Ascending aorta (tissue), 2 donors: ENCODE data around the gene PPP6R3. TPM values are rescaled to one million over a fixed set of nuclear protein-coding genes. Genes with fewer than 3 reads are reported as not detected.

ENCODE experiments used
- DNase-seq, 2 donors: peaks; one replicate each; pipeline ENCODE4 v3.0.0-alpha.2; 2019; ENCODE audit warnings: low spot score in 2 of 2
- H3K27ac ChIP-seq, 2 donors: fragments of 200-600 bp; sonication (generic); one replicate each; pipeline ENCODE4 v1.5.1; 2016 to 2017; ENCODE audit warnings: mild to moderate bottlenecking in 1 of 2
- H3K27me3 ChIP-seq: fragments of 200-600 bp; sonication (generic); one replicate; pipeline ENCODE4 v1.5.1; 2017
- H3K36me3 ChIP-seq, 2 donors: fragments of 200-600 bp; sonication (generic); one replicate each; pipeline ENCODE4 v1.5.1; 2016
- H3K4me1 ChIP-seq, 2 donors: fragments of 200-600 bp; sonication (generic); one replicate each; pipeline ENCODE4 v1.5.1; 2016 to 2017; ENCODE audit warnings: mild to moderate bottlenecking in 1 of 2
- H3K4me3 ChIP-seq, 2 donors: fragments of 200-600 bp; sonication (generic); one replicate each; pipeline ENCODE4 v1.5.1; 2016 to 2017; ENCODE audit warnings: mild to moderate bottlenecking in 1 of 2
- H3K9me3 ChIP-seq, 2 donors: fragments of 200-600 bp; sonication (generic); one replicate each; pipeline ENCODE4 v1.5.1; 2016
- CTCF ChIP-seq, 3 experiments: fragments of 200-600 bp in 2 of 3; fragments of 450-650 bp in 1 of 3; sonication (generic) in 2 of 3; IDR thresholded peaks; one replicate each; pipeline ENCODE4 v1.5.1; 2016 to 2019; ENCODE audit warnings: antibody characterized with exemption in 3 of 3, mild to moderate bottlenecking in 1 of 3, moderate library complexity in 1 of 3
- intact Hi-C: fragments of 100-400 bp; cut with DNase I; formaldehyde crosslinking; loops from one replicate; pipeline ENCODE4 v1.15.1; 2023
- total RNA-seq: library from RNA; depleted of rRNA; stranded (reverse); fragments of >200 nt; gene quantifications from one replicate; pipeline ENCODE4 v1.1.0, GENCODE V29; 2016

Gene PPP6R3
- total RNA-seq, 1 donor from 2014 or later = 94.7 TPM

DNA sequence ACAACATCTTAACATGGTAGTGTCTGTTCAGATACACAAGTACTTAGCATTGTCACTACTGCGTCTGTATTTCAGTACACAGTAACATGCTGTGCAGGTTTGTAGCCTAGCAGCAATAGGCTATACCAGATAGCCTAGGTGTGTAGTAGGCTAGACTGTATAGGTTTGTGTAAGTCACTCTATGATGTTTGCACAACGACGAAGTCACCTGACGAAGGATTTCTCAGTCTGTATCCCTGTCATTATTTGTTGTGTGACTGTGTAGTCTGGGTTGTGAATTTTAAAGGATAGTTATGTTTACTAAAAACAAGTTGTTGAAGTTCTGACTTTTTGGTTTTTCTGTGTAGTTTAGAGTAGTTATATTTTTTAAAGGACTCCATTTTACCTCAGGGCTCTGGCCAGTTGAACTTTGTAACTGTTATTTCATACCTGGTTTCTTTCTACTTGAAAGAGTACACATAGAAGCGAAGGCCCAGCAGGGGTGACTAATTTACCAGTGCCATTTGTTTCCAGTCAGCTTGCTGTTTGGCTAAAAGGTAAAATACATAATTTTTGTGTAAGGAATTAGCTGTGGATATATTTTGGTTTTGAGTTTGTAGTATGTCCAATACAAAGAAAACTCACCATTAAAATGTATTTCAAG is 72.3 kb downstream of the PPP6R3 start:
- DNase-seq = no peak
- Histone ChIP-seq H3K27me3 (no peaks in the 10 kb centered on the region), H3K4me3 (no peak overlapping the region), H3K9me3 (no peaks in the 10 kb centered on the region), H3K36me3 (peaks cover 0 to 10% of the 10 kb centered on the region in 2 donors), H3K4me1 (peaks cover 0 to 5% of the 10 kb centered on the region in 2 donors), H3K27ac (no peak overlapping the region)
- no peak for TF ChIP-seq CTCF (IDR thresholded peaks at IDR 0.05)
- intact Hi-C loops = no loop called here

- no peak for DNase-seq
- no peaks in the 10 kb centered on the region for H3K27me3 ChIP-seq
- H3K36me3 ChIP-seq = peaks cover 11% of the 10 kb centered on the region in 2 donors
- no peaks in the 10 kb centered on the region for H3K9me3 ChIP-seq
- H3K4me3 ChIP-seq = no peak overlapping the region
- H3K27ac ChIP-seq = no peak overlapping the region
- intact Hi-C loops = no loop called here
- no peak for TF ChIP-seq CTCF (IDR thresholded peaks at IDR 0.05)
- peaks cover 0 to 5% of the 10 kb centered on the region in 2 donors for H3K4me1 ChIP-seq
These were observed 73.4 kb downstream of the PPP6R3 start for GRCh38 chr11:68533945-68534344.

GRCh38 chr11:68535098-68535497 is 74.5 kb downstream of the PPP6R3 start:
- H3K4me1 ChIP-seq = peaks cover 0 to 5% of the 10 kb centered on the region in 2 donors
- peaks cover 14 to 21% of the 10 kb centered on the region in 2 donors for H3K36me3 ChIP-seq
- no peak for DNase-seq
- intact Hi-C loops = no loop called here
- no peaks in the 10 kb centered on the region for H3K9me3 ChIP-seq
- no peak overlapping the region for H3K27ac ChIP-seq
- no peak for TF ChIP-seq CTCF (IDR thresholded peaks at IDR 0.05)
- no peak overlapping the region for H3K4me3 ChIP-seq
- no peaks in the 10 kb centered on the region for H3K27me3 ChIP-seq

- Histone ChIP-seq H3K4me1 (peaks cover 0 to 5% of the 10 kb centered on the region in 2 donors), H3K27ac (no peak overlapping the region), H3K9me3 (no peaks in the 10 kb centered on the region), H3K27me3 (no peaks in the 10 kb centered on the region), H3K4me3 (no peak overlapping the region), H3K36me3 (peaks cover 14 to 29% of the 10 kb centered on the region in 2 donors)
- no peak for TF ChIP-seq CTCF (IDR thresholded peaks at IDR 0.05)
- DNase-seq = no peak
- intact Hi-C loops = no loop called here
These were observed 76.2 kb downstream of the PPP6R3 start for GRCh38 chr11:68536706-68537105.

DNA sequence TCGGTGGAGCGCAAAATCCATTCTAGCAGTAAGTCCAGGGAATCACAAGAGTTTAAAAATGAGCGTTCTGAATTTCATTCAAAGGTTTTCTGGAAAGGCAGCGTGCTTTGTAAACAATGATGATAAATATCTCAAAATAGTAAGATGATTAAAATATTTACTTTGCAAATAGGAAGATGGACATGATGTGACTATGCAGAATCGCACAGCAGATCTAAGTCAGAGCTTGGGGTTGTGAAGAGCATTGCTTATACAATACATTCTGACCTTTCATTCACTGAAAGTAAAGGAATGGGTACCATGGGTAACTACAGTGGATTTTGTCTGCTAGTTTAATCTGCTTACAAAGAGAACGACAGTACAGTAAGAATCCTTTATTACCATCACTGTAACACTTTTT is 77.5 kb downstream of the PPP6R3 start:
- H3K9me3 ChIP-seq = no peaks in the 10 kb centered on the region
- H3K4me1 ChIP-seq = peaks cover 0 to 10% of the 10 kb centered on the region in 2 donors
- DNase-seq = no peak
- H3K27me3 ChIP-seq = no peaks in the 10 kb centered on the region
- no peak for TF ChIP-seq CTCF (IDR thresholded peaks at IDR 0.05)
- no peak overlapping the region for H3K27ac ChIP-seq
- intact Hi-C loops = no loop called here
- no peak overlapping the region for H3K4me3 ChIP-seq
- peaks cover 14 to 29% of the 10 kb centered on the region in 2 donors for H3K36me3 ChIP-seq
